GM19467 (cell line): ENCODE results near the gene ADAM22.

ENCODE experiments used
- ATAC-seq: cut with Tn5 transposase; IDR thresholded peaks from one replicate; pipeline ENCODE4 v1.9.1; 2021; ENCODE audit warnings: mild to moderate bottlenecking, moderate library complexity; ENCODE audit not compliant: unreplicated experiment

Gene ADAM22

GRCh38 chr7:88104732-88105131, 170.7 kb downstream of the ADAM22 start:
- ATAC-seq, result no peak

GRCh38 chr7:88105231-88105630, 171.2 kb downstream of the ADAM22 start:
- no peak for ATAC-seq

DNA sequence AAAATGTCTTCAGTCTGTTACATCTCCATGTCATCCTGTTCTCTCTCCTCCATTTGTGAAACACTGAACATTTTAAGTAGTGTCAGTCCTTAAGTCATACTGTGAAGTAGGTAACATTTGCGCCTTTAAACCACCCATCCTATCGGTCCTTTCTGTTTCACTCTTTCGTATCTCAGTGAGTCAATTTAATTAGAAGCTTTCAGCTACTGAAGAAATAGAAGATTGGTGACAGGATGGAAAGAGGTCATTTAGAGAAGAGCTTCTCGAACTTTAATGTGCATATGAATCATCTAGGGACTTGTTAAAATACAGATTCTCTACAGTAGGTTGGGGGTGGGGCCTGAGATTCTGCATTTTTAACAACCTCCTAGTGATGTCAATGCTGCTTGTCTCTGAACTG, 172.4 kb downstream of the ADAM22 start:
- ATAC-seq, result no peak

- no peak for ATAC-seq
These were observed 175.6 kb downstream of the ADAM22 start for GRCh38 chr7:88109612-88110011.

DNA sequence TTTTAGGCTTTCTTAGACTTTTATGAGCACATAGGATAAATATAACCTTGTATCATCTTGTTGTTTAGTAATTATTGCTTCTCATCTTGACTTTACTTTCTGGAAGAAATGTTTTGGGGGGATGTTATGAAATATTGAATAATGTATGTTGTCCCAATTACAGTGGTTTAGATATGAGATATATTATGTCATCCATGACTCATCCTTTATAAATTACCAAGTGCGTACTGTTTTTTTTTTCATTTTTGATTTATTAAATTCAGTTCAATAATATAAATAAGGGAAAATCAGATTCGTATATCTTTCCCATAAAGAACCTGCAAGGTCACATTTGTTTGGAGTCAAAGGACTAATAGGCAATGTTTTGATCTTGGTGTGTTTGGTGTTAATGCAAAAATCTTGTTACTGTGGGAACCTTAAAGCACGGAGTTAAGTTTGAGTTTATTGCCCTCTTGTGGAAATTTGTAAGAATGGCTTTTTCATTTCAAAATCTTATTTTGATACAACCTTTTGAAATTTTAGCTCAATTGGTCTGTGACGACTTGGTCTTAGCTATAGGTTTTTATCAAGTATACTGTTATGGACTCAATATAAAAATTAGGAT, 177.2 kb downstream of the ADAM22 start:
- peak; percentile 56 for ATAC-seq

DNA sequence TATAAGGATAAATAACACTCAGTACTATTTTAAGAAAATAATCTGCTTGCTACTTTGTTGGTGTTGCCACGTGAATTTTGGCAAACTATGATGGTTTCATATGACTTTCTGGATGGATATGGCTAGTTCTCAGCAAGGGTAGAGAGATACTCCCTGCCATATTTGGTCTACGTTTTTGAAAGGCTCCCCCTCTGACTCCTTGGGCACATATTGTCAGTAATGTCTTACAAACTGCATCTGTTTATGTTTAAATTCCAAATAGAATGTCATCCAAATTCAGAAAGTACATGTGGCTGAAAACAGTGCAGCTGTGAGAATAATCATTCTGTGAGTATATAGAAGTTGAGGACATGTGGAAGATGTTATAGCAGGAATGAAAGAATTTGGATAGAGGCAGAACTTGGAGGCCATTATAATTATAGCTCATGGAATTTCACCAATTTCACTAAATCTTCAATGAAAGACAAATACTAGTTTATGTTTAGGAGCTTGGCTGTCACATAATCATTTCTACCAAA, 178.0 kb downstream of the ADAM22 start:
- no peak for ATAC-seq

DNA sequence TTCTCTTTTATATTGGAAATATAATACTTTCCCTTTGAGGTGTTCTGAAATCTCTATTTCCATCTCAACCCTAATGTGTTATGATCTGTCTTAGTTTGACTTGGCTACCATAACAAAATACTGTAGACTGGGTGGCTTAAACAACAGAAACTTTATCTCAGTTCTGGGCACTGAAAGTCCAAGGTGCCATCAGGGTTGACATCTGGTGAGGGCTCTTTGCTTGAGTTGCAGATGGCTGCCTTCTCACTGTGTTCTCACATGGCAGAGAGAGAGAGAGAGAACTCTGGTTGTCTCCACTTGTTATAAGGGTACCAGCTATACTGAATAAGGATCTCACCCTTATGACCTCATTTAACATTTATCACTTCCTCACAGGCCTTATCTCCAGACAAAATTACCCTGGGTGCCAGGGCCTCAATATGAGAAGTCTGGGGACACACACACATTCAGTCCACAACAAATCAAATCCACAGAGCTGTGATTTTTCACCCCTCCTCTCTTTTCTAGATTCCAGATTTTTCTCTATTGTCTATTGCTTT, 181.3 kb downstream of the ADAM22 start:
- no peak for ATAC-seq

- no peak for ATAC-seq
These were observed 181.8 kb downstream of the ADAM22 start for GRCh38 chr7:88115816-88116215.

DNA sequence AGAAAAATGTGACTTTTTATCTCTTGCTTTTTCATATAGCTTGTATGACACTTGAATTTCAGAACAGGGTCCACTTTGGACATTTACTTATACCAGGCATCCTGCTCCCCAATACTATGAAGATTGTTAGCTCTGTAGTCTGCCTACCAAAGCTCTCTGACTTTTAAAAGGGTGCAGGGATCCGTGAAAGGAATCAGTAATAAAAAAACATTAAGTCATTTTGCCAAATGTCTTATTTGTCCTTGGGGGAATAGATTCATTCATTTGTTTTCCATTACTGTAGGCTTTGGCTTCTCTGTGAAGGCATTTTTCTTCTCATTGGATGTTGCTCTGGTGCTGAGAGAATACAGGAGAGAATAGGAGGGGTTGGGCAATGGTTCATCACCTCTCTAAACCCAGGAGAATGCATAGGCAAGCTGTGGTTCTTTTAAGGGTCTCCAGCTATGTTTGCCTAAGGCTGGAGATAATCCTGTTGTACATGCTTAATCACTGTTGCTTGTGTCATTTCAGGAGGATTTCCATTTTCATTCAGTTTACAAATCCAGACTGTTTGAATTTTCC, 182.3 kb downstream of the ADAM22 start:
- no peak for ATAC-seq

DNA sequence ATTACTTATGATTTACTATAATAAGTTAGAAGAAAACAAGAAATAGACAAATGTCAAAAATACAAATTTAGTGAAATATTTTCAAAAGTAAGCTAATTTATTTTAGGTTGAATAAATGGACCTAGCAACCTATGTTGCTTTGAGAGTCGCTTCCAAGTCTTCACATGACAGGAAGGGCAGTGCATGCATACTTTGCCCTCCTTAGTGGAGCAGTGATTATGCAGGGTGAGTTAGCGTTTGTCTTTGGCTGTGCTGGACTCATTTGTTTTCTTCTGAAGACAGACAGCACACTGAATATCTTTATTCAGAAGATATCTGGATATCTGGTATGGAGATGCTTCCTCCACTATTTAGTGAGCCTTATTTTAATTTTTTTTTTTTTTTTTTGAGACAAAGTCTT, 183.3 kb downstream of the ADAM22 start:
- no peak for ATAC-seq

DNA sequence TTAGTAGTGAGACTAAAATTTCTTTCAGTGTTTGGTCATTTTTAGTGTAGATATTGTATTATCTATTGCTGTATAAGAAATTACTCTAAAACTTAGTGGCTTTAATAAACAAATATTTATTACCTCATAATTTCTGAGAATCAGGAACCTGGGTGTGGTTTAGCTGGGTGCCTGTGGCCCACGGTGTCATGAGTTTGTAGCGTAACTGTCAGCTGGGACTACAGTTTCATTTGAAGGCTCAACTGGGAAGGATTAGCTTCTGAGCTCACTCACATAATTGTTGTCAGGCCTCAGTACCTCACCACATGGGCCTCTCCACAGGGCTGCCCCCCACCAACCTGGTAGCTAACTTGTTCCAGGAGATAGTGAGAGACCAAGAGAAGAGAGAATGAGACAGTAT, 187.3 kb downstream of the ADAM22 start:
- no peak for ATAC-seq

DNA sequence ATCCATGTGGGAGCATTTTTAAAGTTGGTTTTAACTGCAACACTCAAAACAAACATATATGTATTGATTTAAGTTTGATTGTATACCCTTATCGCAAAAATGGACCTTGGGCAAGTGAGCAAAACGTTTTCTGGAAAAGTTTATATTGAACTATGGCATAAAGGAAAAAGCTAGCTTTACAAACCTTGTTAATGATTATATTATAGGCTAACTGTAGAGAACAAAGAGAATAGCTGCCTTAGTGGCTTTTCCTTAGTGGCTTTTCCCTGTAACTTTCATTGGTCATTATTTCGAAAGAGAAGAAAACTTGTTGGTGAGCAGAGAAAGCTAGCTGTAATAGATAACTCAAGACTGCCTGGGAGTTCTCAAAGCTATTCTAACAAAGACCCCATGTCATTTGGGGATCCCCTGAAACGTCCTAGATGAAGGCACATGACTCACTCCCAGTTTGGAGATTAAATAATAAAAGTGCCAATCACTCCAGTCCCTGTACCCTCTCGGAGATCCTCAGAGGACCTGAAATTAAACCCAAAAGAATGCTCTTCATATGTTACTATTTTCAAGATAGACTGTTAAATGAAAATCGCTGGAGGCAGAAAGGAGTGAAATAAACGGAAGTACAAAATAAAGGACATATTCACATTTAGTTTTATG, 193.7 kb downstream of the ADAM22 start:
- ATAC-seq, result no peak

DNA sequence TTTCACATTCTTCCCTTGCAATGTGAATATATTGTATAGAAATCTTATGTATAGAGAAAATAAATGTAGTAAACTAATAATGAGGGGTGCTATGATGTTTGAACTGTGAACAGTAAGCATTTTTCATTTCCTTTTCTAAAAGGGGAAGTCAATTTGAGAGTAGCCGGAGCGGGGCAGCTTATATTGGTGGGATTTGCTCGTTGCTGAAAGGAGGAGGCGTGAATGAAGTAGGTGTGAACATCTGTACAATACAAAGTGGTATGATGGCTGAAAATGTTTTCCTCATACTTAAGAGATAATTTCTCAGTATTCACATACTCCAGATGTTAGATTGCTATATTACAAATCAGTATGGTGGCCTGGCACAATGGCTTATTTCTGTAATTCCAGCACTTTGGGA, 198.7 kb downstream of the ADAM22 start:
- ATAC-seq, result peak; percentile 83

GRCh38 chr7:88140947-88141346, 206.9 kb downstream of the ADAM22 start:
- ATAC-seq, result no peak

DNA sequence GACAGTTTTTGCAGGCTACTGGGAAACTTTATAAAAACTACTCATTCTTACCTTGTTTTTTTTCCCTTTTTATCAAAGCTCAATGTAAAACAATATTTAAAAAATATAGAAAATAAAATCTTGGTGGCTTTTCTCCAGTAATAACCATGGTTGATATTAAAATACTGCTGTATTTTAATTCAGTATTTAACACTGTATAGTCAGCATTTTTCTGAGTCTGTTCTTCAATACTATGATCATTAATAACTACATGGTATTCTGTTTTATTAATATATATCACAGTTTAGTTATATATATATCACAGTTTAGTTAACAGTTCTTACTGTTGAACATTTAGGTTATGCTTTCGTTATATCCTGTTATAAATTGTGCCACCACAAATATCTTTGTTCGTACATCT, 207.4 kb downstream of the ADAM22 start:
- ATAC-seq, result no peak

- no peak for ATAC-seq
These were observed 207.9 kb downstream of the ADAM22 start for GRCh38 chr7:88141953-88142352.

DNA sequence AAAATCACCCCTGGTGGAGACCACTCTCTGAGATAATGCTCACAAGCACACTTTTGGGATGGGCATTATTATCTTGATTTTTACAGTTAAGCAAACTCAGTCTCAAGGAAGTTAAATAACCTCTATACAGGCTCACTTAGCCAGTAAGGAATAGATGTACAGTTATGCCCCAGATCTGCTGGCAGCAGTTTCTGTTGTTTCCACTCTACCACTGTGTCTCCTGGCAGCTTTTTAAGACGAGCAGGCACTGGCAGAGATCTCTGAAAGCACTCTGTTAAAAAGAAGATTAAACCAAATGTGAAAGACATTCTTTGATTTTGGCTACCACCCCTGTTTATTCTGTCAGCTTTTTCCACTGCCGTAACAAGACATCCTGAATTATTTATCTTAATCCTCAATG, 212.6 kb downstream of the ADAM22 start:
- ATAC-seq, result no peak

- ATAC-seq, result no peak
These were observed 213.3 kb downstream of the ADAM22 start for GRCh38 chr7:88147341-88147740.

GRCh38 chr7:88147949-88148348, 213.9 kb downstream of the ADAM22 start:
- ATAC-seq, result no peak

GRCh38 chr7:88150033-88150432, 216.0 kb downstream of the ADAM22 start:
- no peak for ATAC-seq

- ATAC-seq, result no peak
These were observed 217.2 kb downstream of the ADAM22 start for GRCh38 chr7:88151119-88151790.

GRCh38 chr7:88153378-88153777, 219.3 kb downstream of the ADAM22 start:
- no peak for ATAC-seq
